ENCODE measurements around the gene SEMA6D. TPM values are rescaled to one million over a fixed set of nuclear protein-coding genes. Genes with fewer than 3 reads are reported as not detected.

SEMA6D gene
- total and polyA plus RNA-seq, 10 of the 15 experiments (the other 5 are each of a cell fraction or from before 2014, with no cell fraction given), result 0.01 to 0.52 (median 0.09) TPM; not detected in 6

- no peak for TF ChIP-seq IRF3 (IDR thresholded peaks at IDR 0.05)
- TF ChIP-seq PKNOX1 (IDR thresholded peaks at IDR 0.05), result no peak
- TF ChIP-seq STAT1 (conservative IDR thresholded peaks at IDR 0.05), result no peak
- no peak for TF ChIP-seq MTA3 (IDR thresholded peaks at IDR 0.05; ENCODE audit: borderline replicate concordance, low read length)
- no peak for TF ChIP-seq ZNF687 (IDR thresholded peaks at IDR 0.05)
- no peak for TF ChIP-seq PBX3 (IDR thresholded peaks at IDR 0.05; ENCODE audit: insufficient replicate concordance, low read depth, low read length)
- TF ChIP-seq ZNF274 (IDR thresholded peaks at IDR 0.05; ENCODE audit: insufficient read depth, insufficient read length), result no peak
Measured at GRCh38 chr15:47781527-47781926, 64.2 kb downstream of the SEMA6D start (continued).
